GM19025 (cell line): ENCODE results near the gene SMIM21.

Source experiments
- ATAC-seq: cut with Tn5 transposase; IDR thresholded peaks from one replicate; pipeline ENCODE4 v1.9.1; 2021; ENCODE audit warnings: mild to moderate bottlenecking, low read depth, moderate library complexity; ENCODE audit not compliant: unreplicated experiment

Gene SMIM21

GRCh38 chr18:75427603-75428002, at the start of gene SMIM21:
Gene SMIM21 (minus strand): TSS chr18:75427703. CDS start chr18:75427563, 140 bp downstream.
- ATAC-seq: no peak

- no peak for ATAC-seq
Measured at GRCh38 chr18:75475228-75475627, 47.7 kb upstream of the SMIM21 start.

- no peak for ATAC-seq
Measured at GRCh38 chr18:75474332-75474731, 46.8 kb upstream of the SMIM21 start.

- no peak for ATAC-seq
Measured at GRCh38 chr18:75473316-75473715, 45.8 kb upstream of the SMIM21 start.

GRCh38 chr18:75472906-75473305, 45.4 kb upstream of the SMIM21 start:
- ATAC-seq: no peak

GRCh38 chr18:75472396-75472795, 44.9 kb upstream of the SMIM21 start:
- ATAC-seq: no peak

GRCh38 chr18:75471850-75472249, 44.3 kb upstream of the SMIM21 start:
- no peak for ATAC-seq

- no peak for ATAC-seq
Measured at GRCh38 chr18:75467851-75468250, 40.3 kb upstream of the SMIM21 start.

GRCh38 chr18:75467281-75467795, 39.8 kb upstream of the SMIM21 start:
- no peak for ATAC-seq

GRCh38 chr18:75464356-75464755, 36.9 kb upstream of the SMIM21 start:
- no peak for ATAC-seq

GRCh38 chr18:75462178-75462832, 34.8 kb upstream of the SMIM21 start:
- ATAC-seq: no peak

- ATAC-seq: no peak
Measured at GRCh38 chr18:75456199-75456631, 28.7 kb upstream of the SMIM21 start.

- no peak for ATAC-seq
Measured at GRCh38 chr18:75455249-75456198, 28.0 kb upstream of the SMIM21 start.

- ATAC-seq: no peak
Measured at GRCh38 chr18:75454022-75454795, 26.7 kb upstream of the SMIM21 start.

GRCh38 chr18:75450906-75451305, 23.4 kb upstream of the SMIM21 start:
- ATAC-seq: no peak

GRCh38 chr18:75441896-75442295, 14.4 kb upstream of the SMIM21 start:
- no peak for ATAC-seq

GRCh38 chr18:75439348-75439747, 11.8 kb upstream of the SMIM21 start:
- ATAC-seq: no peak

GRCh38 chr18:75438891-75439290, 11.4 kb upstream of the SMIM21 start:
- ATAC-seq: no peak

- no peak for ATAC-seq
Measured at GRCh38 chr18:75437979-75438378, 10.5 kb upstream of the SMIM21 start.

- no peak for ATAC-seq
Measured at GRCh38 chr18:75433098-75433497, 5.6 kb upstream of the SMIM21 start.

- ATAC-seq: no peak
Measured at GRCh38 chr18:75429975-75430374, 2.5 kb upstream of the SMIM21 start.
